IMR-90 (cell line): Measurements from ENCODE around the gene SLC26A11. TPM values are rescaled to one million over a fixed set of nuclear protein-coding genes. Genes with fewer than 3 reads are reported as not detected.

Experiments used
- ATAC-seq: fragments of 200-7000 bp; cut with Tn5 transposase; 2 replicates; pipeline ENCODE4 v1.9.1; 2020; ENCODE audit warnings: low read depth, mild to moderate bottlenecking, moderate library complexity
- BruUV-seq: library from RNA; stranded (reverse); fragments of 400-500 nt; replicated peaks from 2 replicates; lab custom pipeline; 2021; lab: Mats Ljungman, UMichigan
- CTCF ChIA-PET: fragments of 300-600 bp; formaldehyde crosslinking; extraction: SDS; loops from one replicate; lab custom pipeline; 2021; ENCODE audit warnings: antibody characterized with exemption; lab: Yijun Ruan, JAX
- POLR2A ChIA-PET: fragments of 300-600 bp; sonication (Branson Sonifier 250); formaldehyde crosslinking; loops from one replicate; lab custom pipeline; 2022; ENCODE audit warnings: antibody characterized with exemption; ENCODE audit not compliant: unreplicated experiment; lab: Charles Lee
- DNase-seq: peaks from one replicate; pipeline ENCODE4 v3.0.0; 2013
- H2AFZ ChIP-seq: replicated peaks from 2 replicates; pipeline ENCODE3; 2013; ENCODE audit warnings: low read length, mild to moderate bottlenecking; ENCODE audit not compliant: poor library complexity
- H2AK5ac ChIP-seq: 2 replicates; pipeline ENCODE4 v1.6.1; 2013; ENCODE audit warnings: low read depth, low read length, inconsistent platforms
- H2AK9ac ChIP-seq: replicated peaks from 2 replicates; pipeline ENCODE3; 2013; ENCODE audit warnings: mild to moderate bottlenecking, low read depth, low read length, moderate library complexity; ENCODE audit not compliant: poor library complexity
- H2BK120ac ChIP-seq: 2 replicates; pipeline ENCODE4 v1.6.1; 2013; ENCODE audit warnings: low read depth, low read length, inconsistent platforms
- H2BK15ac ChIP-seq: 3 replicates; pipeline ENCODE4 v1.6.1; 2013; ENCODE audit warnings: low read depth, low read length, inconsistent platforms
- H2BK20ac ChIP-seq: 2 replicates; pipeline ENCODE4 v1.6.1; 2013; ENCODE audit warnings: low read depth, mild to moderate bottlenecking, inconsistent platforms, low read length, moderate library complexity
- H2BK5ac ChIP-seq: 2 replicates; pipeline ENCODE4 v1.6.1; 2013; ENCODE audit warnings: mild to moderate bottlenecking, low read depth, low read length, inconsistent platforms; ENCODE audit not compliant: poor library complexity, severe bottlenecking
- H3K14ac ChIP-seq: replicated peaks from 2 replicates; pipeline ENCODE4 v1.6.1; 2013; ENCODE audit warnings: low read depth, low read length, inconsistent platforms
- H3K18ac ChIP-seq: 2 replicates; pipeline ENCODE4 v1.6.1; 2013; ENCODE audit warnings: low read depth, low read length, control low read depth
- H3K23ac ChIP-seq: 2 replicates; pipeline ENCODE4 v1.6.1; 2013; ENCODE audit warnings: low read depth, low read length, inconsistent platforms
- H3K27ac ChIP-seq: 2 replicates; pipeline ENCODE4 v1.5.1; 2013; ENCODE audit warnings: mild to moderate bottlenecking, control low read depth, low read length; ENCODE audit not compliant: insufficient read depth
- H3K27me3 ChIP-seq: 2 replicates; pipeline ENCODE4 v1.6.1; 2013; ENCODE audit warnings: low read length; ENCODE audit not compliant: control insufficient read depth, insufficient read depth
- H3K36me3 ChIP-seq: 2 replicates; pipeline ENCODE4 v1.6.1; 2013; ENCODE audit warnings: low read length, mixed read lengths; ENCODE audit not compliant: control insufficient read depth, insufficient read depth
- H3K4ac ChIP-seq: 2 replicates; pipeline ENCODE4 v1.6.1; 2013; ENCODE audit warnings: low read depth, low read length, inconsistent platforms
- H3K4me1 ChIP-seq: 2 replicates; pipeline ENCODE4 v1.6.1; 2013; ENCODE audit warnings: low read length, mixed read lengths; ENCODE audit not compliant: control insufficient read depth, insufficient read depth
- H3K4me2 ChIP-seq: 2 replicates; pipeline ENCODE4 v1.6.1; 2013; ENCODE audit warnings: low read depth, mild to moderate bottlenecking, control low read depth, low read length, moderate library complexity
- H3K4me3 ChIP-seq: 2 replicates; pipeline ENCODE4 v1.5.1; 2013; ENCODE audit warnings: low read depth, mild to moderate bottlenecking, control low read depth, low read length, moderate library complexity; ENCODE audit not compliant: insufficient read depth
- H3K56ac ChIP-seq: 2 replicates; pipeline ENCODE4 v1.6.1; 2013; ENCODE audit warnings: low read length, inconsistent platforms; ENCODE audit not compliant: insufficient read depth; ENCODE audit errors: extremely low read depth
- H3K79me1 ChIP-seq, 2 experiments: 2 replicates each; pipeline ENCODE4 v1.6.1; 2013; ENCODE audit warnings: low read length in 2 of 2, inconsistent platforms in 1 of 2, low read depth in 1 of 2
- H3K9ac ChIP-seq: 2 replicates; pipeline ENCODE4 v1.6.1; 2013; ENCODE audit warnings: low read depth, low read length, control low read depth
- H3K9me1 ChIP-seq: 2 replicates; pipeline ENCODE4 v1.6.1; 2013; ENCODE audit warnings: low read length, inconsistent platforms; ENCODE audit not compliant: insufficient read depth
- H3K9me3 ChIP-seq: 2 replicates; pipeline ENCODE4 v1.6.1; 2013; ENCODE audit warnings: low read length; ENCODE audit not compliant: control insufficient read depth, insufficient read depth
- H4K20me1 ChIP-seq: 2 replicates; pipeline ENCODE4 v1.6.1; 2013; ENCODE audit warnings: low read length, inconsistent platforms; ENCODE audit not compliant: insufficient read depth
- H4K5ac ChIP-seq: 2 replicates; pipeline ENCODE4 v1.6.1; 2013; ENCODE audit warnings: mild to moderate bottlenecking, low read depth, low read length, control low read depth
- H4K8ac ChIP-seq, 2 experiments: 2 replicates each; pipeline ENCODE4 v1.6.1; 2013; ENCODE audit warnings: low read depth in 2 of 2, low read length in 2 of 2, control low read depth in 1 of 2, inconsistent platforms in 1 of 2
- H4K91ac ChIP-seq: 2 replicates; pipeline ENCODE4 v1.6.1; 2013; ENCODE audit warnings: low read depth, low read length, inconsistent platforms; ENCODE audit not compliant: insufficient read depth
- BHLHE40 ChIP-seq: fragments of 150-350 bp; IDR thresholded peaks from 2 replicates; pipeline ENCODE4 v1.6.1; 2016; ENCODE audit warnings: mild to moderate bottlenecking, low read depth, low read length
- CEBPB ChIP-seq: IDR thresholded peaks from 2 replicates; pipeline ENCODE4 v1.6.1; 2012; ENCODE audit warnings: low read depth, low read length, improper control_type of control experiment
- CHD1 ChIP-seq: IDR thresholded peaks from 2 replicates; pipeline ENCODE4 v1.6.1; 2012; ENCODE audit warnings: low read depth, low read length, improper control_type of control experiment
- FOS ChIP-seq: fragments of 150-350 bp; IDR thresholded peaks from 2 replicates; pipeline ENCODE4 v1.6.1; 2016; ENCODE audit warnings: low read depth, low read length
- MAFK ChIP-seq: IDR thresholded peaks from 2 replicates; pipeline ENCODE4 v1.6.1; 2012; ENCODE audit warnings: low read depth, low read length, improper control_type of control experiment
- MAZ ChIP-seq: IDR thresholded peaks from 2 replicates; pipeline ENCODE4 v1.6.1; 2012; ENCODE audit warnings: low read depth, mild to moderate bottlenecking, low read length, improper control_type of control experiment, moderate library complexity, borderline replicate concordance
- MXI1 ChIP-seq: IDR thresholded peaks from 2 replicates; pipeline ENCODE4 v1.6.1; 2012; ENCODE audit warnings: low read depth, mild to moderate bottlenecking, low read length, moderate library complexity, borderline replicate concordance
- NFE2L2 ChIP-seq: fragments of 150-350 bp; IDR thresholded peaks from 2 replicates; pipeline ENCODE4 v1.6.1; 2016; ENCODE audit warnings: low read depth, mild to moderate bottlenecking, low read length
- POLR2A ChIP-seq: IDR thresholded peaks from 2 replicates; pipeline ENCODE4 v1.6.1; 2012; ENCODE audit warnings: mild to moderate bottlenecking, low read depth, low read length
- RAD21 ChIP-seq: IDR thresholded peaks from 2 replicates; pipeline ENCODE4 v1.6.1; 2012; ENCODE audit warnings: low read length, improper control_type of control experiment
- RCOR1 ChIP-seq: IDR thresholded peaks from 2 replicates; pipeline ENCODE4 v1.6.1; 2012; ENCODE audit warnings: mild to moderate bottlenecking, low read length, improper control_type of control experiment; ENCODE audit not compliant: insufficient replicate concordance
- RFX5 ChIP-seq: IDR thresholded peaks from 2 replicates; pipeline ENCODE4 v1.8.0; 2012; ENCODE audit warnings: low read depth, mild to moderate bottlenecking, low read length, moderate library complexity
- SMC3 ChIP-seq: fragments of 150-350 bp; IDR thresholded peaks from 2 replicates; pipeline ENCODE4 v1.6.1; 2016; ENCODE audit warnings: low read depth, mild to moderate bottlenecking, antibody characterized with exemption, low read length, moderate library complexity
- WGBS, 2 experiments: methylation state at CpG; one replicate each; pipeline versions ENCODE4 v1.1.5 to v1.1.7; 2013; ENCODE audit warnings: missing lambda C conversion rate in 2 of 2; ENCODE audit not compliant: insufficient read length in 1 of 2; ENCODE audit errors: extremely low coverage in 2 of 2; 5-methylcytosine and 5-hydroxymethylcytosine counted together
- dilution Hi-C: fragments of 300-500 bp; cut with HindIII; formaldehyde crosslinking; loops from one replicate; pipeline ENCODE4 v1.14.3; 2018; ENCODE audit warnings: low sequenced_read_pairs; ENCODE audit not compliant: unreplicated experiment
- in situ Hi-C: fragments of 300-500 bp; cut with MboI; formaldehyde crosslinking; loops from 3 replicates; pipeline ENCODE4 v1.14.3; 2019; ENCODE audit warnings: low sequenced_read_pairs, inconsistent platforms, mixed read lengths
- intact Hi-C: fragments of 100-400 bp; cut with micrococcal nuclease; formaldehyde crosslinking; loops from 2 replicates; pipeline ENCODE4 v1.10.0; 2022
- polyA plus RNA-seq, 3 experiments: library from polyadenylated mRNA; depleted of rRNA; stranded (reverse); fragments of >200 nt; gene quantifications; 2 replicates each; pipeline ENCODE4 v1.2.3, GENCODE V29; 2012; ENCODE audit warnings: low replicate concordance in 1 of 3
- total RNA-seq: library from RNA; depleted of rRNA; stranded (reverse); fragments of >200 nt; gene quantifications from 2 replicates; pipeline ENCODE4 v1.2.3, GENCODE V29; 2012
- TF ChIP-seq, protein P1 (sequence below): conservative IDR thresholded peaks from 2 replicates; pipeline ENCODE4 v1.5.1; 2012; ENCODE audit warnings: mild to moderate bottlenecking, low read depth, low read length, improper control_type of control experiment
- TF ChIP-seq, protein P2 (sequence below): fragments of 150-350 bp; IDR thresholded peaks from 2 replicates; pipeline ENCODE4 v1.6.1; 2017; ENCODE audit warnings: mild to moderate bottlenecking, antibody characterized with exemption, low read length, low read depth
- TF ChIP-seq, protein P3 (sequence below): fragments of 150-350 bp; IDR thresholded peaks from 2 replicates; pipeline ENCODE4 v1.6.1; 2016; ENCODE audit warnings: low read depth, mild to moderate bottlenecking, low read length, moderate library complexity, borderline replicate concordance

SLC26A11 gene
- total and polyA plus RNA-seq, 2 of the 4 experiments (the other 2 are of a cell fraction), result 3.2 to 15.6 TPM

DNA sequence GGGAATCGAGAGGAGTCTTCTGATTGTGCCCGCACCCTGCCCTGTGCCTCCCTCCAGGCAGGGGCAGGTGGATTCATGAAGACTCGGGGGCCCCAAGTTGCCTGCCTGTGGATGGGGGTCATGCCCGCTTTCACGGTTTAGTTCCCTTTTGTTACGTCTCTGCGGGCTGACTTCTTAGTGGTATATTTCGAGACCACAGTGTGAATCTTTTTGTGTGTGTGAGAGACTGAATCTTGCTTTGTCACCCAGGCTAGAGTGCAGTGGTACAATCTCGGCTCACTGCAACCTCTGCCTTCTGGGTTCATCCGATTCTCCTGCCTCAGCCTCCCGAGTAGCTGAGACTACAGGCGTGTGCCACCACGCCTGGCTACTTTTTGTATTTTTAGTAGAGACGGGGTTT is 22.3 kb downstream of the SLC26A11 start:
- H2BK5ac ChIP-seq, result no peak overlapping the region
- no peak overlapping the region for H4K91ac ChIP-seq
- H4K5ac ChIP-seq, result no peak overlapping the region
- dilution Hi-C loops (no loop called here), in situ Hi-C loops (no loop called here), intact Hi-C loops (no loop called here)
- ChIA-PET POLR2A (no interaction called here), CTCF (no interaction called here)
- no peak overlapping the region for H2AFZ ChIP-seq
- TF ChIP-seq RFX5 (no peak), CHD1 (no peak), RAD21 (no peak), FOS (no peak), MAFK (no peak), SMC3 (no peak), CEBPB (no peak), NFE2L2 (no peak), RCOR1 (no peak), MAZ (no peak), BHLHE40 (no peak), MXI1 (no peak), POLR2A (no peak)
- TF ChIP-seq, protein P1, sequence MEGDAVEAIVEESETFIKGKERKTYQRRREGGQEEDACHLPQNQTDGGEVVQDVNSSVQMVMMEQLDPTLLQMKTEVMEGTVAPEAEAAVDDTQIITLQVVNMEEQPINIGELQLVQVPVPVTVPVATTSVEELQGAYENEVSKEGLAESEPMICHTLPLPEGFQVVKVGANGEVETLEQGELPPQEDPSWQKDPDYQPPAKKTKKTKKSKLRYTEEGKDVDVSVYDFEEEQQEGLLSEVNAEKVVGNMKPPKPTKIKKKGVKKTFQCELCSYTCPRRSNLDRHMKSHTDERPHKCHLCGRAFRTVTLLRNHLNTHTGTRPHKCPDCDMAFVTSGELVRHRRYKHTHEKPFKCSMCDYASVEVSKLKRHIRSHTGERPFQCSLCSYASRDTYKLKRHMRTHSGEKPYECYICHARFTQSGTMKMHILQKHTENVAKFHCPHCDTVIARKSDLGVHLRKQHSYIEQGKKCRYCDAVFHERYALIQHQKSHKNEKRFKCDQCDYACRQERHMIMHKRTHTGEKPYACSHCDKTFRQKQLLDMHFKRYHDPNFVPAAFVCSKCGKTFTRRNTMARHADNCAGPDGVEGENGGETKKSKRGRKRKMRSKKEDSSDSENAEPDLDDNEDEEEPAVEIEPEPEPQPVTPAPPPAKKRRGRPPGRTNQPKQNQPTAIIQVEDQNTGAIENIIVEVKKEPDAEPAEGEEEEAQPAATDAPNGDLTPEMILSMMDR, result no peak
- TF ChIP-seq, protein P2, sequence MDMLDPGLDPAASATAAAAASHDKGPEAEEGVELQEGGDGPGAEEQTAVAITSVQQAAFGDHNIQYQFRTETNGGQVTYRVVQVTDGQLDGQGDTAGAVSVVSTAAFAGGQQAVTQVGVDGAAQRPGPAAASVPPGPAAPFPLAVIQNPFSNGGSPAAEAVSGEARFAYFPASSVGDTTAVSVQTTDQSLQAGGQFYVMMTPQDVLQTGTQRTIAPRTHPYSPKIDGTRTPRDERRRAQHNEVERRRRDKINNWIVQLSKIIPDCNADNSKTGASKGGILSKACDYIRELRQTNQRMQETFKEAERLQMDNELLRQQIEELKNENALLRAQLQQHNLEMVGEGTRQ, result no peak
- TF ChIP-seq, protein P3, sequence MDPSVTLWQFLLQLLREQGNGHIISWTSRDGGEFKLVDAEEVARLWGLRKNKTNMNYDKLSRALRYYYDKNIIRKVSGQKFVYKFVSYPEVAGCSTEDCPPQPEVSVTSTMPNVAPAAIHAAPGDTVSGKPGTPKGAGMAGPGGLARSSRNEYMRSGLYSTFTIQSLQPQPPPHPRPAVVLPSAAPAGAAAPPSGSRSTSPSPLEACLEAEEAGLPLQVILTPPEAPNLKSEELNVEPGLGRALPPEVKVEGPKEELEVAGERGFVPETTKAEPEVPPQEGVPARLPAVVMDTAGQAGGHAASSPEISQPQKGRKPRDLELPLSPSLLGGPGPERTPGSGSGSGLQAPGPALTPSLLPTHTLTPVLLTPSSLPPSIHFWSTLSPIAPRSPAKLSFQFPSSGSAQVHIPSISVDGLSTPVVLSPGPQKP, result no peak
- H3K18ac ChIP-seq, result no peak overlapping the region
- H3K27me3 ChIP-seq, result no peaks in the 10 kb centered on the region
- no peak overlapping the region for H3K4me2 ChIP-seq
- no peak overlapping the region for H3K56ac ChIP-seq
- no peaks in the 10 kb centered on the region for H4K20me1 ChIP-seq
- no peak overlapping the region for H2BK120ac ChIP-seq
- no peak overlapping the region for H3K4me3 ChIP-seq
- peaks cover 51% of the 10 kb centered on the region for H3K36me3 ChIP-seq
- no peaks in the 10 kb centered on the region for H3K4me1 ChIP-seq
- H4K8ac ChIP-seq, result no peak overlapping the region
- no peak overlapping the region for H3K23ac ChIP-seq
- ATAC-seq (no peak), DNase-seq (no peak)
- no peak overlapping the region for H3K14ac ChIP-seq
- no peak overlapping the region for H3K27ac ChIP-seq
- no peak overlapping the region for H3K9ac ChIP-seq
- H3K9me1 ChIP-seq, result 0 out of 2 replicates have a peak, but pooled peaks cover 2% of the 10 kb centered on the region
- H2BK20ac ChIP-seq, result no peak overlapping the region
- WGBS, 2 experiments, result 90% methylated on average over 5 of the region's 14 CpGs; no CpG with 5 or more reads in 1 of the 2 experiments
- BruUV-seq, result no TSS peak
- no peak overlapping the region for H3K4ac ChIP-seq
- no peak overlapping the region for H2AK5ac ChIP-seq
- H2AK9ac ChIP-seq, result no peak overlapping the region
- H2BK15ac ChIP-seq, result no peak overlapping the region
- H3K9me3 ChIP-seq, result no peaks in the 10 kb centered on the region
- no peaks in the 10 kb centered on the region for H3K79me1 ChIP-seq
